Activated CD8-positive, alpha-beta memory T cell treated with anti-CD3 and anti-CD28 coated beads for 24 hours (primary cell): Measurements from ENCODE around the gene MYL6.
"Not testable (repeated sequence)": the region's sequence is repeated elsewhere in the genome, so short reads cannot be mapped to it uniquely, and the experiment has no call there.

Experiments
- DNase-seq: peaks from one replicate; pipeline ENCODE4 v3.0.0-alpha.2; 2020

The MYL6 gene

DNA sequence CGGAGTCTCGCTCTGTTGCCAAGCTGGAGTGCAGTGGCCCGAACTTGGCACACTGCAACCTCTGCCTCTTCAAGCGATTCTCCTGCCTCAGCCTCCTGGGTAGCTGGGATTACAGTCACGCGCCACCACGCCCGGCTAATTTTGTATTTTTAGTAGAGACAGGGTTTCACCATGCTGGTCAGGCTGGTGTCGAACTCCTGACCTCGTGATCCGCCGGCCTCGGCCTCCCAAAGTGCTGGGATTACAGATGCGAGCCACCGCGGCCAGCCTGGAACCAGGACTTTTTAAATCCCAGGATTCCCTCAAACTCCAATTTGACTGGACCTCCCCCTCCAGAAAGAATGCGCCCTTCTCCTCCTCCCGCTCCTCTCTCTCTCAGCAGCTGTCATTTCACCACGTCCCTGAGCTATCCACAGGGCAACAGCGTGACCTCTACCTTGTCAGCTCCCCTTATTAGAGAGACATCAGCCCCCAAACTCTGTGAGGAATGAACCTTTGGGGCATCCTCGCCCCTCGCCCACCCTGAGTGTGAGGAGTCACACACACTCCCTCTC is 28.1 kb upstream of the MYL6 start:
- DNase-seq = no peak

GRCh38 chr12:56130876-56131275 is 27.3 kb upstream of the MYL6 start:
- DNase-seq = no peak

DNA sequence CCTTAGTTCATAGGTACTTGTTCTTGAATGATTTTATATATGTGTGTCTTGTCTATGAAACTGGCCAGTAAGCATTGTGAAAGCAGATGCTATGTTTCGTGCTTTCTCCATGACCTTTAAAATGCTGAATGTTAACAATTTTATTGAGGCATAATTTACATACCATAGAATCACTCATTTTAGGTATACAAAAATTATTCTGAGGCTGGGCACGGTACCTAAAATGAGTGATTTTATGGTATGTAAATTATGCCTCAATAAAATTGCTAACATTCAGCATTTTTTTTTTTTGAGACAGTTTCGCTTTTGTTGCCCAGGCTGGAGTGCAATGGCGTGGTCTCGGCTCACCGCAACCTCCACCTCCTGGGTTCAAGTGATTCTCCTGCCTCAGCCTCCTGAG is 23.3 kb upstream of the MYL6 start:
- DNase-seq = no peak

DNA sequence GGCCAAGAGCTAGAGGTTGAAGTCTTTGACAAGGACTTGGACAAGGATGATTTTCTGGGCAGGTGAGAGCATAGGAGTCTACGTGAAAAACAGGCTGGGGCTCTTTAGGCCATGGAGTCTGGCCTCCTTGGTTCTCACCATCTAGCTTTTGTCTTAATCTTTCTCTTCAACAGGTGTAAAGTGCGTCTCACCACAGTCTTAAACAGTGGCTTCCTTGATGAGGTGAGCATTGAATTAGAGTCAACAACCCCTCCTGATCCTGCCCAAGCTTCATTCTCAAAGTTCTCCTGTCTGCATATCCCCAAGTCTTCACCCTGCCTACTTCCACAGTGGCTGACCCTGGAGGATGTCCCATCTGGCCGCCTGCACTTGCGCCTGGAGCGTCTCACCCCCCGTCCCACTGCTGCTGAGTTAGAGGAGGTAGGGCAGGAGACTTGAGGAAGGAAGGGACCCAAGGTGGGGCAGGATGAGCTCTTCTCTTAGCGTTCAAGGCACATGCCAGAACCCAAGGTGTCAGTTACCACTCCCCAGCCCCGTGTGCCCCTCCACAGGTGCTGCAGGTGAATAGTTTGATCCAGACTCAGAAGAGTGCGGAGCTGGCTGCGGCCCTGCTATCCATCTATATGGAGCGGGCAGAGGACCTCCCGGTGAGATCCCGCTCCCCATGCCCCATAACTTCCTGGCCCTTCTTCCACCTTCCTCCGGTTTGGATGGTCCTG is 20.1 kb upstream of the MYL6 start:
- no peak for DNase-seq

- DNase-seq = no peak
Measured at GRCh38 chr12:56141946-56142784, 16.0 kb upstream of the MYL6 start.

DNA sequence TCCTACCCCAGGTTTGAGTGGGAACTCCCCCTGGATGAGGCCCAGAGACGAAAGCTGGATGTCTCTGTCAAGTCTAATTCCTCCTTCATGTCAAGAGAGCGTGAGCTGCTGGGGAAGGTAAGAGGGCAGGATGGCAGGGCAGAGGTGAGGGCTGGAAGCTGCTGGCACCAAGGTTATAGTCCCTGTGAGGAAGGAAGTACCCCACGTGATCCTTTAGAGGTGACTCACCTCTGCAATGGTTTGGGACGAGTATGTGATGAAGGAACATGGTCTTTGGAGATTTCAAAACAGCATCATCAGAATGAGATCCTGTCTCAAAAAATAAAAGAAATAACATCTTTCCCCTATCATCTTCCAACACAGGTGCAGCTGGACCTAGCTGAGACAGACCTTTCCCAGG is 14.9 kb upstream of the MYL6 start:
- DNase-seq = no peak

GRCh38 chr12:56143870-56144269 is 14.3 kb upstream of the MYL6 start:
- DNase-seq = no peak

DNA sequence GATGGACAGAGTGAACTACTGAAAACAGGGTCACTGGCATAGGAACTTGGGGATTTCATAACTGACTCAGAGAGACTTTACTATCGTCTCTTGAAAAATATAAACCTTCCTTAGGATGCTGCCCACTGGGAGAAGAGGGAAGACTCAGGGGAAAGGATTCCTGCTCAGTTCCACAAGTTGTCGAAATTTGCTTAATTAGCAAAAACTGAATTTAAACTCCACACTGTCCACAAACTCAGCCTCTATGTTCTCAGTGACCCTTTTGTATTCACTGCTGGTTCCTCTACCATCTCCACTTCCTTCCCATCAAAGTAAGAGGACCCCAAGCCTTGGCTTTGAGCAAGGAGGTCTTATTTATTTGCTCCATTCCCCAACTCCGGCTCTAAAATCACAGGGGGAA is 12.9 kb upstream of the MYL6 start:
- no peak for DNase-seq

DNA sequence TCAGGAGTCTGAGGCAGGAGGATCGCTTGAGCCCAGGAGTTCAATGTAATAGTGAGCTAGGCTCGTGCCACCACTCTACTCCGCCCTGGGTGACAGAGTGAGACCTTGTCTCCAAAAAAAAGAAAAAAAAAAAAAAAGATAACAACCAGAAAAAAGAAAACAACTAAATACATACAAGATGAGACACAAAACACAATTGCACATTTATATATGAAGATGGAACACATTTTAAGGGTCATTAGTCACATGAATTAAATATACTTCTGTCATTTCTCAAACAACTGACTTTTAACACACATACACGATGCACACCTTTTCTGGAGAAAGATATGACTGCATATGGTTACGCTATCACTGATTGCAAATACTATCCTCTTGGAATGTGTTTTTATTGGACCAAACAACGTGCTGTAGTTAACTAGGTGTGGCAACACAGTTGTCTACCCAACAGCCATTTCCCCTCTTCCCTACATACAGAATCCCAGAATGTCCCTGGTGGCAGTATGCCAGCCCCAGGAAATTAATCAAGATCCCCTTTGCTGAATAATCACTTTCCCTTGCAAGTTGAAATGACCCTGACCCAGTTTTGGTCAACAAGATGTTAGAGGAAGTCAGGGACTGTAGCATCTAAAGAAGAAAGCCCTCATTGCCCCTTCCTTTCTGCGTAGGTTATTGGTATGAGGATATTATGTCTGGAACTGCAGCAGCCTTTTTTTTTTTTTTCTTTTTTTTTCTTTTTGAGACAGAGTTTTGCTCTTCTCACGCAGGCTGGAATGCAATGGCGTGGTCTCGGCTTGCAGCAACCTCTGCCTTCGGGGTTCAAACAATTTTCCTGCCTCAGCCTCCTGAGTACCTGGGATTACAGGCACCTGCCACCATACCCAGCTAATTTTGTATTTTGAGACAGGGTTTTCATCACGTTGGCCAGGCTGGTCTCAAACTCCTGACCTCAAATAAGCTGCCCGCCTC is 11.4 kb upstream of the MYL6 start:
- DNase-seq = no peak

DNA sequence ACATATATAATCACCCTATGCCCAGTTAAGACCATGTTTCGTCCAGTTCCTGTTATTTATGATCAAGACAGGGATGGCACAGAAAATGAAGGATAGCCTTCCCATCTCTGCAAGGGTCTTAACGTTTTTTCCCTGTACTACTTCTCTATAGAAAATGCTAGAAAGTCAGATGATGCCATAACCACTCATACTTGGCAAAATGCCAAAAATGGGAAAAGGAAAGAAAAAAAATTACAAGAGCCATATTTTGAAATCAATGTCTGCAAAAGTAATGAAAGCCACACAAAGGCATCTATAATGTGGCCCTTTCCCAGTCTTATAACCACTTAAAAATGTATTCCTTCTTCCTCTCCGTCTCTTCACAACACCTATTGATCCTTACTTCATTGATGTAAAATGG is 7.6 kb upstream of the MYL6 start:
- no peak for DNase-seq

DNA sequence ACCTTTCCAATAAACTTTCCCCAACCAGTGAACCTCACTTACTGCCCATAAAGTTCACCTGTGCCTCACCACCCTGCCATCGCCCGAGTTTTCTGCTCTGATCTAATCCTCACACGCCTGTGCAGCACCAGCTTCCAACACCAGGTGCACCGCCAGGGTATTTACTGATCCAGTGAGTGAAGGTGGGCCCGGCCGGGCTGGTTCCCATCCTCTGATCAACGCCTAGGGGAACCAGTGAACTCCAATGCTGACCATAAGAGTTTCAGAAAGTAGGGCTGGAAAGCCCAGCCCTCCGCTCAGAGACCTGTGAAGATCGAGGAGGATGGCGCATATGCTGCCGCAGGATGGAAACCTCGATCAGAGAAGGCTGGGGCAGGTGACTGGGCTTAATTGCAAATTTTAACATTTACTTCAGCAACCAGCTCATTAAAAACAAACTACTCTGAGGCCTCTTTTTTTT is 6.5 kb upstream of the MYL6 start:
- peak; percentile 86 for DNase-seq

GRCh38 chr12:56152132-56152755 is 5.9 kb upstream of the MYL6 start, which contains the start of gene MYL6B:
TSS of gene MYL6B (plus strand) at chr12:56152587. CDS start at chr12:56153919, 1,332 bp downstream.
- peak; percentile 95 for DNase-seq

- DNase-seq = no peak
Measured at GRCh38 chr12:56152756-56153677, 5.1 kb upstream of the MYL6 start.

GRCh38 chr12:56153678-56154065 is 4.5 kb upstream of the MYL6 start:
- DNase-seq = no peak

- no peak for DNase-seq
Measured at GRCh38 chr12:56154246-56154771, 3.9 kb upstream of the MYL6 start.

DNA sequence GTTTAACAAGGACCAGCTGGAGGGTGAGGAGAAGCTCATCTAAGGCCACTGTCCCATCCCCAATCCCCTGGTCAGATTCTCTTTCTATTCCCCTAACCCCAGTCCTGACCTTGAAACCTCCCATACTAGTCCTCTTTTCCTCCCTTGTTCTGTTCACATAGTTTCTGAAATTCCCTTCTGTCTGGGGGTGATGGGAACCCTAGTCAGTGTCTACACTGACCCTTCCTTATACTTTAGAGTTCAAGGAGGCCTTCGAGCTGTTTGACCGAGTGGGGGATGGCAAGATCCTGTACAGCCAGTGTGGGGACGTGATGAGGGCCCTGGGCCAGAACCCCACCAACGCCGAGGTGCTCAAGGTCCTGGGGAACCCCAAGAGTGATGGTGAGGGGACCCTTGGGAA is 3.3 kb upstream of the MYL6 start:
- DNase-seq = no peak

- no peak for DNase-seq
Measured at GRCh38 chr12:56155256-56155845, 2.8 kb upstream of the MYL6 start.

- not testable (repeated sequence) for DNase-seq
Measured at GRCh38 chr12:56156464-56157200, 1.5 kb upstream of the MYL6 start.

GRCh38 chr12:56157201-56158028 is 744 bp upstream of the MYL6 start:
- DNase-seq = peak; percentile 84
